GM13977 (cell line): ENCODE results near the gene VWA2.

Source experiments
- DNase-seq: peaks from one replicate; pipeline ENCODE4 v3.0.0; 2012; ENCODE audit warnings: low spot score
- CTCF ChIP-seq: IDR thresholded peaks from 2 replicates; pipeline ENCODE4 v1.5.1; 2012; ENCODE audit warnings: mild to moderate bottlenecking, control low read depth; ENCODE audit not compliant: insufficient read depth; ENCODE audit errors: extremely low read depth, missing control alignments
- in situ Hi-C: fragments of 300-500 bp; cut with MboI; formaldehyde crosslinking; loops from one replicate; pipeline ENCODE4 v1.12.0; 2022; ENCODE audit warnings: low sequenced_read_pairs, low pct_unique_long_range_greater_than_20kb, mixed read lengths, inconsistent platforms; ENCODE audit not compliant: unreplicated experiment

VWA2 gene

GRCh38 chr10:114276671-114277070 lies 37.6 kb downstream of the VWA2 start:
- in situ Hi-C loops, result no loop called here
- TF ChIP-seq CTCF, result no peak
- DNase-seq, result no peak

- in situ Hi-C loops, result no loop called here
- DNase-seq, result no peak
- TF ChIP-seq CTCF, result no peak
Measured at GRCh38 chr10:114278140-114278883, 39.3 kb downstream of the VWA2 start.

GRCh38 chr10:114278884-114279191 lies 39.8 kb downstream of the VWA2 start:
- DNase-seq, result no peak
- in situ Hi-C loops, result no loop called here
- no peak for TF ChIP-seq CTCF

- no peak for DNase-seq
- in situ Hi-C loops, result no loop called here
- TF ChIP-seq CTCF, result no peak
Measured at GRCh38 chr10:114279289-114279688, 40.2 kb downstream of the VWA2 start.

- in situ Hi-C loops, result no loop called here
- DNase-seq, result no peak
- no peak for TF ChIP-seq CTCF
Measured at GRCh38 chr10:114279901-114280644, 41.0 kb downstream of the VWA2 start.

DNA sequence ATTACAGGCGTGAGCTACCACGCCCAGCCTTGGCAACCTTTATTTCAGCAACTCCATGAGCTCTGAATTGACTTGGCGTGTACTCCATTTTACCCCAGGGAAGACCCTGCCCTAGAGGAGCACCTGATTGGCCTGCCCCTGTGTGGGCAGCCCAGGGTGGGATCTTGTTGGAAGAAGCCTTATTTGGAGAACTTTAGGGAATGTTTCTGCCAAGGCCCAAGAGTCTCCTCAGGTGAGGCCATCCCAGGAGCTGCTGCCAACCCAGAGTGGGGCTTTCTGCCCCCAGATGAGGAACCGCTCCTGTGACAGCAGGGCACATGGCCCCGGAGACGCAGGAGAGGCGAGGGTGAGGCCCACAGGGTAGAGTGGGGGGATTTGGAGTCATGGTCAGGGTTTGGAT lies 42.0 kb downstream of the VWA2 start:
- in situ Hi-C loops, result no loop called here
- TF ChIP-seq CTCF, result no peak
- DNase-seq, result no peak

DNA sequence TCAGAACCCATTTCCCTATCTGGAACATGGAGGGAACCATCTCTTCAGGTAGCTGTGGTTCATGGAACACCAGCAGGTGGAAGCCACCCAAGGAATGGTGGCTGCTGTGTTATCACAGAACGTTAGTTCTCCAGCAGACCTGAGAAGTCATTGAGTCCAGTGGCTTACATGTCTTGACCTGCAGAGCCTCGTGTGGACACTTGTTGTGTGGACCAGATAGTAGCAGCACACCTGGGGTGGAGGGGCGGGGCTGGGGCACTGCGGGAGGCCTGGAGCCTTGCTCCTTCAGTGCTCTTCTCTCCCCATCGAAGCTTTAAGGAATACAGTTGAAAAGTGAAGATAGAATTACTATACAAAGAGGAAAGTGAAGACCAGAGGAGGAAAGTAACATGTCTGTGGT lies 42.4 kb downstream of the VWA2 start:
- TF ChIP-seq CTCF, result no peak
- in situ Hi-C loops, result no loop called here
- no peak for DNase-seq
